GM12892 (cell line): Measurements from ENCODE around the gene KCNJ5.

ENCODE experiments used
- DNase-seq: peaks from one replicate; pipeline ENCODE4 v3.0.0; 2011; ENCODE audit not compliant: insufficient read length
- FAIRE-seq: peaks from 2 replicates; lab custom pipeline; 2011; peaks lifted over from hg19 to GRCh38; lab: Jason Lieb, UNC
- POLR2A ChIP-seq: IDR thresholded peaks from 2 replicates; pipeline ENCODE4 v1.6.1; 2011; ENCODE audit warnings: low read depth, low read length, control low read depth
- POLR2AphosphoS5 ChIP-seq: IDR thresholded peaks from 2 replicates; pipeline ENCODE4 v1.6.1; 2011; ENCODE audit warnings: low read depth, low read length, control low read depth
- TAF1 ChIP-seq: IDR thresholded peaks from 2 replicates; pipeline ENCODE4 v1.6.1; 2011; ENCODE audit warnings: low read depth, mild to moderate bottlenecking, control low read depth, low read length, borderline replicate concordance

Gene KCNJ5

DNA sequence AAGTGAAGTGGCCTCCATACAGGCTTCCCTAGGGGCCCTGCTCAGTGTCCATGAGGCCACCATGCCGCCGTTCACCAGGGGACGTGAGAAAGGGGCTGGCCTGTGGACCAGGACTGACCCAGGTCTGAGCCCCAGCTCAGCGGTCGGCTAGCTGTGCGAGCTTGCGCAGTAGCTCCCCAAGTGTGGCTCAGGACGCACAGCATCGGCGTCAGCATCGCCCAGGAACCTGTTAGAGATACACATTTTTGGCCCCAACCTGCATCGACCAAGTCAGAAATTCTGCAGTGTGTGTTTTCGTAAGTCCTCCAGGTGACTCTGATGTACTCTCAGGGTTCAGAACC, 51.1 kb downstream of the KCNJ5 start:
- TF ChIP-seq TAF1 (no peak), POLR2A (no peak), POLR2AphosphoS5 (no peak)
- DNase-seq (no peak), FAIRE-seq (no peak)

DNA sequence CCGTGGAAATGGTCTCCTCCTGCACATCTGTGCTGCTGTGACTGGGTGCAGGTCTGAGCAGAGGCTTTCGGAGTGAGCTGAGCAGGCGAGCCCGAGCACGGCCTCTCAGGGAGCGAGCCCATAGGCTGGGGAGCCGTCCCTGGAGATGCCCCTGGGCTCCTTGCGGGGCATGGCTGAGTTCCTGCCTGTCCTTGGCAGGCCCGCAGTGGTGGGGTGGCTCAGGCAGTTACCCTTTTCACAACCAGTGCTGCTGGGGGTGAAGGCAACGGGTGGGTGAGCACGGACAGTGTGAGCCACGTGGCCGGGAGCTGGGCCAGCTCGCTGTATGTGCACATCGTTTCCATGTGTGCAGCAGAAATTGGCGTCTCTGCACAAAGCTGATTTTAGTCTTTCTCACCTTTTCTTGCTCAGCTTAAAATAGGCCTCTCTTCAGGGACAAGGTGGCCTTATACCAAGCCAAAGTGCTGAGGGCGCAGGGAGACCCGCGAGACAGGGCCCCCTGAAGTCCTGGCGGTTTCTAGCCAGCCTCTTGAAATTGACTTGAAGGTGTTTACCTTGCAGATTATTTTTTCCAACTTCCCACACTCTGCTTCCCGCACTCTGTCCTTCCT, 51.8 kb downstream of the KCNJ5 start, which contains the start of gene TP53AIP1:
Gene TP53AIP1 (minus strand): TSS at position 55 of the 611 bp plus-strand sequence. CDS start 5,053 bp downstream, outside the sequence.
- no peak for FAIRE-seq
- TF ChIP-seq POLR2AphosphoS5 (no peak), POLR2A (no peak), TAF1 (no peak)
- no peak for DNase-seq

DNA sequence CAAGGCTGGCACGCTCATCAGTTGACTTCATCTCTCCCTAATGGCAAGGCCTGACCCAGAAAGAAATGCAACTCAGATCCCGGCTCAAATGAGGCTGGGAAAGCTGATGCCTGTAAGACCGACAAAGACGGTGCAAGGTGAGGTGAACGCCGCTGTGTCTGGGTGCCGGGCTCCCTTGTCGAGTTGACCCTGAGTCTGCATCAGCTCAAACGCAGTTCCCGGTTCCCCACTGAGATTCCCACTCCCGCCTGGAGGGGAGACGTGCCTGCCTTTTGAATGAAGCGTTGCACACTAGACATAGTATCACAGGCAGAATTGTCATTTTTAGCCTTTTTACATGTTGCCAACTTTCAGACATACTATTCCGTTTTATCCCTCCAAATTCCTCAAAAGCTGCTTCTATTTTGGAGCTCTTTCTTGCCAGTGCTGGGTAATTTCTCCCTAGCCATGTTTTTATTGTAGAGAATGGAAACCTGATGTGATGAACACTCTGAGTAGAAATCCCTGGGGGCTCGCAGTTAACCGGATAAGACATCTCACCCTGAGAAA, 52.3 kb downstream of the KCNJ5 start:
- TF ChIP-seq TAF1, result no peak
- TF ChIP-seq POLR2A, result no peak
- no peak for TF ChIP-seq POLR2AphosphoS5
- no peak for FAIRE-seq

DNA sequence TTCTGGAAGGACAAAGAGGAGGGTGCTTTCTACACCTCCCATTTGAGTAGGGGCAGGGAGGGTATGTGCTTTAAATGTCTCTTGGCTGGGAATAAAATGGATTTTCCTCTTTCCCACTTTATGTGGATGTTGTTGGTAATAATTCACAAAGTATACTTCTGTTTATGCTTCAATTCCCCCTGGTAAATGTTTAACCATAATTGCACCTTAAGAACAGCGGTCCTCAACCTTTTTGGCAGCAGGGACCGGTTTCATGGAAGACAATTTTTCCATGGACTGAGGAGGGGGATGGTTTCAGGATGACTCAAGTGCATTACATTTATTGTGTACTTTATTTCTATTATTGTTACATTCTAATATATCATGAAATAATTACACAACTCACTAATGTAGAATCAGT, 55.5 kb downstream of the KCNJ5 start:
- DNase-seq (no peak), FAIRE-seq (no peak)
- no peak for TF ChIP-seq POLR2AphosphoS5
- no peak for TF ChIP-seq POLR2A
- TF ChIP-seq TAF1, result no peak

More for the DNA sequence above, 52.3 kb downstream of the KCNJ5 start:
- DNase-seq, result no peak

DNA sequence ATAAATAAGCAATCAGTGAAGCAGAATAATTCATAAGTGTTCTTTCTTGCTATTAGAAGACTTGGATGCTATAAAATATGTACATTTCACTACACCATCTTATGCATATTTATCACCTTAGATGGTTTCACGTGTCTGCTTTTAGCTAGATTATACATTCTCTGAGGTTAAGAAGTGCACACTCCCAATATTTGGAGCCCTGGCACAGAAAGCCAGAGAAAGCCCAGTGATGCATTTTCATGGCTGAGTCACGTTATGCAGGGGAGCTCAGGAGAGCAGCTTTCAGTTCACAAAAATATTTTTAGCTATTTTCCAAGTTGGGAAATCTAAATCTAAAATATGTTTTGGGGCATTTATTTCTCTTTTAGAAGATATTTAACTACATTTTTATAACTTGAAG, 56.6 kb downstream of the KCNJ5 start:
- DNase-seq, result no peak
- TF ChIP-seq POLR2A, result no peak
- TF ChIP-seq POLR2AphosphoS5, result no peak
- no peak for TF ChIP-seq TAF1
- no peak for FAIRE-seq

DNA sequence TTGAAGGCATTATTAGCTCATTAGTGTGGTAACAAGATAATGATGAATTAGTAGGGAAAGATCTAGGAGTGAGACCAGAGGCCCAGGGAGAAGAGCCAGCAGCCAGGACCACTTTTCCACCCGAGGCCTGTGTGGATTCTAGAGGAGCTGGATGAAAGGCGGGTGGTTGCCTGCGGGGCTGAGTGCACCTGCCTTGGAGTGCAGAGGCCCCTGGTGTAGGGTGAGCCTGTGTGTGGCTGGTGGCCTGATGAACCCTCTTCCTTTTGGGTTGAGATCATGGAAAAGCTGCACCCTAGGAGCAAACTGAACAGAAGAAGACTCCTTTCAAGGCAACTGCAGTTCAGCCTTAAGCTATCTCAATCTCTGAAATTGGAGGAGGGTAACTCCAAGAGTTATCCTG, 57.4 kb downstream of the KCNJ5 start:
- DNase-seq, result no peak
- no peak for FAIRE-seq

DNA sequence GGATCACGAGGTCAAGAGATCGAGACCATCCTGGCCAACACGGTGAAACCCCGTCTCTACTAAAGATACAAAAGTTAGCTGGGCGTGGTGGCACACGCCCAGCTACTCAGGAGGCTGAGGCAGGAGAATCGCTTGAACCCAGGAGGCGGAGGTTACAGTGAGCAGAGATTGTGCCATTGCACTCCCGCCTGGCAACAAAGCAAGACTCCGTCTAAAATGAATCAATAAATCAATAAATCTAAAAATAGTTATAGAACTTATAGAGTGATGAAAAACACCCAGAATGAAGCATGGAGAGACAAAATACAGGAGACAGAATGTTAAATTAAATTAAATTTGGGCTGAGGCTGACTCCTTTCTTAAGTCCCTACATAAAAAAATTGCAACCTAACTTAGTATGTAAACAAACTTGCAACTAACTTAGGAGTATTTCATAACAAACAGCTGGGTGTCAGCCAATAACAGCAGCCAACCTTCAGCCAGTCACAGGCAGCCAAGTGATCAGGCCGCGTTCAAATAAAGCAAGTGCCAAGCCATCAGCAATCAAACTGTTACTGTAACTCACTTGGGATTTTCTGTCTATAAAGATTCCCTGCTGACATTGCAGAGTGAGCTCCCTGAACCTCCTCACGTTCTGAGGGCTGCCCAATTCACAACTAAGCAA, 58.8 kb downstream of the KCNJ5 start:
- TF ChIP-seq TAF1, result no peak
- no peak for TF ChIP-seq POLR2AphosphoS5
- no peak for TF ChIP-seq POLR2A
- DNase-seq (no peak), FAIRE-seq (no peak)

More for the DNA sequence above, 57.4 kb downstream of the KCNJ5 start:
- no peak for TF ChIP-seq TAF1
- TF ChIP-seq POLR2A, result no peak
- TF ChIP-seq POLR2AphosphoS5, result no peak

DNA sequence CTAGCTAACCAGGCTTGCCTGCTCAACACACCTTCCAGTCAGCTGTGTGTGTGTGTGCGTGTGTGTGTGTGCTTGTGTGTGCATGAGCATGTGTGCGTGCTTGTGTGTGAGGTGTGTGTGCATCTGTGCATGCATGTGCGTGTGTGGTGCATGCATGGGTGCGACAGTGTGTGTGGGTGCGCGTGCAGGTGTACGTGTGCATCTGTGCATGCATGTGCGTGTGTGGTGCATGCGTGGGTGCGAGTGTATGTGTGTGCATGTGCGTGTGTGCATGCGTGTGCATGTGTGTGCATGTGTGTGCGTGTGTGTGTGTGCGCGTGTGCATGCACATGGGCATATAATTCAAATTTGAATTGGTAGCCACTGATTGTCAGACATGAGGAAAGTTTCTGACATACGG, 62.0 kb downstream of the KCNJ5 start:
- FAIRE-seq (no peak), DNase-seq (no peak)
- no peak; the same call in 1 of the 2 replicates for TF ChIP-seq POLR2AphosphoS5
- TF ChIP-seq TAF1, result no peak
- no peak for TF ChIP-seq POLR2A

DNA sequence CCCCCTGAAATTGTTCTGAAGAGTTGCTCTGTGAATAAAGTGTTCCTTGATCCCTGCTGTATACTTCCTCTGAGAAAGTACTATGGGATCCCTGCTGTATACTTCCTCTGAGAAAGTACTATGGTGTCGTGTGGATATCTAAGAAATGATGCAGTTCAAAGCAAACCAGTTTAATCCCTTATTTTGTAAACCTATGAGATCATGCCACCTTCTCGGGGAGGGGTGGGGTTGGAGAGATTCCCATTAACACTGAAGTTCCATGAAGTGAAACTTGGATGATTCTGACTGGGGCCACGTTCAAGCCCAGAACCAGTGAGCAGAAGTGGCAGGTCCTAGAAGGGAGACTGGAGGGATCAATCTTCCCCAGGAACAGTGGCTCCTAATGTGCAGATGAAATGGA, 64.5 kb downstream of the KCNJ5 start:
- no peak for FAIRE-seq

DNA sequence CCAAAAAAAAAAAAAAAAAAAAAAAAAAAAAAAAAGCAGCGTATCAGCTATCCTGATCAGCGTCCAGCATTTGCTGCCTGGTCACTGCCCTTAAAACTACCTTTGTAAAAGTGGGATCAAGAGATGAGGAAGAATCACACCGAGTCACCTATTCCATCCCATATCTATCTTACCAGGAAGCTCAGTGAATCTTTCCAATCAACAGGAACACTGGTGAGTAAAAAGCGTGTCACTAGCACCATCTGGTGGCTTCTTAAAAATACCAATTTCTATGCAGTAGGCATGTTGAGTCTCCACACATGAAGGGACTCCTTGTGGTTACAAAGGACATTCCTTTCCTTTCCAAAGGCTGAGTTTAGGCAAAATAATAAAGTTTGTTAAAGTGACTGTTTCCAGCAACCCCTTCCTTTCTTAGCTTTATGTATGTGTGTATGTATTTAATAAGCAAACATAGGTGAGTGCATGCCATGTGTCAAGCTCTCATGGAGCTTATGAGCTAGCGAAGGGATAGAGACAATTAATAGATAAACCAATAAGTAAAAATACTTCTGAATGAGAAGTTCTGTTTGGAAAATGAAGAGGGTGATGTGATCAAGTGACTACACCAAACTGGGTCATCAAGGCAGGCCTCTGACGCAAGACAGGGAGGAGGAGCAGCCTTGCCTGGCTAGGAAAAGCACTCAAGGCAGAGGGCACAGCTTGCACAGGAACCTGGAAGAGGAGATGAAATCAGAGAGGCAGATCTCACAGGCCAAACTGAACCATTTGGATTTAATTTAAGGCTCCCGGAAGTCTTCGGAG, 65.4 kb downstream of the KCNJ5 start:
- FAIRE-seq (peak; percentile 85), DNase-seq (no peak)
- TF ChIP-seq POLR2A (no peak), POLR2AphosphoS5 (no peak), TAF1 (no peak)

More for the DNA sequence above, 64.5 kb downstream of the KCNJ5 start:
- TF ChIP-seq TAF1, result no peak
- no peak for TF ChIP-seq POLR2AphosphoS5
- no peak for TF ChIP-seq POLR2A
- DNase-seq, result no peak

DNA sequence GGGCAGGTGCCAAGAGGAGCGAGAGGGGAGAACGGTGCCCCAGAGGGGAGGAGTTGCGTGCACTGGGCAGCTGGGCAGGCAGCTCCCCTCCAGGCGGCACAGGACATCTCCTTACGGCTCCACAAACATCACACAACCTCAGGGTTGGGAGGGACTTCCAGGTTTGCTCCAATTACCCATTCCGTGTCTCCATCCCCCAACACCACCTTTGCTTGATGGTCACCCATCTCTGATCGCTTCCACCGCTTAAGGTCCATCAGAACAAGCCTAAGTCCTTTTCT, 66.0 kb downstream of the KCNJ5 start:
- no peak for TF ChIP-seq POLR2AphosphoS5
- TF ChIP-seq POLR2A, result no peak
- TF ChIP-seq TAF1, result no peak
- no peak for FAIRE-seq
- DNase-seq, result no peak
